ENCODE data around the gene CNTN1. TPM values are rescaled to one million over a fixed set of nuclear protein-coding genes. Genes with fewer than 3 reads are reported as not detected.

CNTN1 gene
- total RNA-seq, 6 experiments from 2014 or later, result not detected

DNA sequence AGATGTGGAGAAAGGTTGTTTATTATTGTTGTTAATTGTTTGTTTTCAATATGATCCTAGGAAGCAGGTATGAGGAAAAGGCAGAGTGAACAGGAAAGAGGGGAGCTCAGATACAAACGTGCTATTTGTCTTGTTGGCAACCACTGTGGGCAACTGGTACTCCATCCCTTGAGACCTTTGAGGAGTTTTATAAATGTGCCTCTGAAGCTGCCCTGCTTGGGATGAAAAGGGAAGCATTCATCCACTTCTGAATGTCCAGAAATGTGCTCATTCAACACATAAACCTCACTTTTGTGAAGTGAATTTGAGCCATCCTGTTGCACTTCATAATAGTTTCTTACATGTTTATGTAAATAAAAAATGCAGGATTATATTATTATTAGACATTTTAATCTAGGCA is 331.6 kb downstream of the CNTN1 start:
- no peak overlapping the region for H3K27ac Mint-ChIP-seq
- no peaks in the 10 kb centered on the region for H3K27me3 Mint-ChIP-seq (ENCODE audit: insufficient read depth)
- DNase-seq, result no peak
- H3K36me3 Mint-ChIP-seq (ENCODE audit: low read depth), result no peaks in the 10 kb centered on the region
- no peaks in the 10 kb centered on the region for H3K4me1 Mint-ChIP-seq (ENCODE audit: low read depth)
- TF ChIP-seq, protein P1, sequence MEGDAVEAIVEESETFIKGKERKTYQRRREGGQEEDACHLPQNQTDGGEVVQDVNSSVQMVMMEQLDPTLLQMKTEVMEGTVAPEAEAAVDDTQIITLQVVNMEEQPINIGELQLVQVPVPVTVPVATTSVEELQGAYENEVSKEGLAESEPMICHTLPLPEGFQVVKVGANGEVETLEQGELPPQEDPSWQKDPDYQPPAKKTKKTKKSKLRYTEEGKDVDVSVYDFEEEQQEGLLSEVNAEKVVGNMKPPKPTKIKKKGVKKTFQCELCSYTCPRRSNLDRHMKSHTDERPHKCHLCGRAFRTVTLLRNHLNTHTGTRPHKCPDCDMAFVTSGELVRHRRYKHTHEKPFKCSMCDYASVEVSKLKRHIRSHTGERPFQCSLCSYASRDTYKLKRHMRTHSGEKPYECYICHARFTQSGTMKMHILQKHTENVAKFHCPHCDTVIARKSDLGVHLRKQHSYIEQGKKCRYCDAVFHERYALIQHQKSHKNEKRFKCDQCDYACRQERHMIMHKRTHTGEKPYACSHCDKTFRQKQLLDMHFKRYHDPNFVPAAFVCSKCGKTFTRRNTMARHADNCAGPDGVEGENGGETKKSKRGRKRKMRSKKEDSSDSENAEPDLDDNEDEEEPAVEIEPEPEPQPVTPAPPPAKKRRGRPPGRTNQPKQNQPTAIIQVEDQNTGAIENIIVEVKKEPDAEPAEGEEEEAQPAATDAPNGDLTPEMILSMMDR (IDR thresholded peaks at IDR 0.05), result no peak
- H3K9me3 Mint-ChIP-seq, result peaks cover 43% of the 10 kb centered on the region
- H3K4me3 Mint-ChIP-seq, result no peak overlapping the region

- Mint-ChIP-seq H3K9me3 (peaks cover 39% of the 10 kb centered on the region), H3K27me3 (ENCODE audit: insufficient read depth) (no peaks in the 10 kb centered on the region), H3K27ac (no peak overlapping the region), H3K4me3 (no peak overlapping the region), H3K4me1 (ENCODE audit: low read depth) (no peaks in the 10 kb centered on the region), H3K36me3 (ENCODE audit: low read depth) (no peaks in the 10 kb centered on the region)
- DNase-seq, result no peak
- TF ChIP-seq, protein P1 (IDR thresholded peaks at IDR 0.05), result no peak
These were observed 333.9 kb downstream of the CNTN1 start for GRCh38 chr12:41026151-41026550.

DNA sequence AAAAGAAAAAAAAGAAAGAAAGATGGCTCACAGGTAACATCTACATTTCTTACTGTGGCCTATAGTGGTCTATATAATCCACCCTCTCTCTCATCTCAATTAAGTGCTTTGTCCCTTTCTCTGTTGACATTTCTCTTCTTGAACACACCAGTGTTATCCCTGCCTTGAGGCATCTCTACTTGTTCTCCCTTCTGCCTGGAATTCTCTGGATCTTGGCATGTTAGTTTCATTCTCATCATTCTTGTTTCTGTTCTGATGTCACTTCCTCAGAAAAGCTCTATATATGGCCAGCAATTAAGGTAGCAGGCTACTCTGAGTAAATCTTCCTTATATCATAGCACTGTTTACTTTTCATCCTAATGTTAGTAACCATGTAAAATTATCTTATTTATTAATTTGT is 340.1 kb downstream of the CNTN1 start:
- no peak overlapping the region for H3K27ac Mint-ChIP-seq
- H3K27me3 Mint-ChIP-seq (ENCODE audit: insufficient read depth), result no peaks in the 10 kb centered on the region
- H3K4me1 Mint-ChIP-seq (ENCODE audit: low read depth), result no peaks in the 10 kb centered on the region
- DNase-seq, result no peak
- no peaks in the 10 kb centered on the region; the same call in 1 of the 2 replicates for H3K36me3 Mint-ChIP-seq (ENCODE audit: low read depth)
- TF ChIP-seq, protein P1 (IDR thresholded peaks at IDR 0.05), result no peak
- no peak overlapping the region for H3K4me3 Mint-ChIP-seq
- peaks cover 28% of the 10 kb centered on the region for H3K9me3 Mint-ChIP-seq

- no peak for DNase-seq
- Mint-ChIP-seq H3K27me3 (ENCODE audit: insufficient read depth) (no peaks in the 10 kb centered on the region), H3K4me1 (ENCODE audit: low read depth) (no peaks in the 10 kb centered on the region), H3K36me3 (ENCODE audit: low read depth) (no peaks in the 10 kb centered on the region; the same call in 1 of the 2 replicates), H3K4me3 (no peak overlapping the region), H3K9me3 (peaks cover 40% of the 10 kb centered on the region), H3K27ac (no peak overlapping the region)
- TF ChIP-seq, protein P1 (IDR thresholded peaks at IDR 0.05), result no peak
These were observed 342.4 kb downstream of the CNTN1 start for GRCh38 chr12:41034686-41035085.

DNA sequence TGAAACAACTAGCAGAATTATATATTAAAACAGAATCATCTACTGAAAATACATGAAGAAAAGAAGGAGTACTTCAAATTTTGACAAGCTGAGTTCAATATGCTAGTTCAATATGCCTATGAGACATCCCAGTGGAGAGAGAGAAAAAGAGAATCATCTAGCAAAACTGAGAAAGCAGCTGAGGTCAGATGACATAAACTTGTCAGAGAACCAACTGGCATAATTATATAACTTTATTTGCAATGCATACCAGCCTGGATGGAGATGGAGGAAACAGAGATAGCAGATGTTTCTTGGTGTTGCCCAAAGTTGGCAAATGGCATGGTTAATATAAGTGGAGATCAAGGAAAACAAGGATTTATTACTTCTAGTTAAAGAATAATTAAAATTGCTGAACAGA is 347.2 kb downstream of the CNTN1 start:
- H3K9me3 Mint-ChIP-seq, result peaks cover 44% of the 10 kb centered on the region
- no peaks in the 10 kb centered on the region for H3K36me3 Mint-ChIP-seq (ENCODE audit: low read depth)
- TF ChIP-seq, protein P1 (IDR thresholded peaks at IDR 0.05), result no peak
- DNase-seq, result no peak
- no peaks in the 10 kb centered on the region for H3K27me3 Mint-ChIP-seq (ENCODE audit: insufficient read depth)
- H3K27ac Mint-ChIP-seq, result no peak overlapping the region
- H3K4me1 Mint-ChIP-seq (ENCODE audit: low read depth), result no peaks in the 10 kb centered on the region
- H3K4me3 Mint-ChIP-seq, result no peak overlapping the region

- Mint-ChIP-seq H3K27ac (no peak overlapping the region), H3K27me3 (ENCODE audit: insufficient read depth) (no peaks in the 10 kb centered on the region), H3K4me3 (no peak overlapping the region), H3K4me1 (ENCODE audit: low read depth) (no peaks in the 10 kb centered on the region), H3K9me3 (peaks cover 16% of the 10 kb centered on the region), H3K36me3 (ENCODE audit: low read depth) (no peaks in the 10 kb centered on the region)
- TF ChIP-seq, protein P1 (IDR thresholded peaks at IDR 0.05), result no peak
- DNase-seq, result no peak
These were observed 353.3 kb downstream of the CNTN1 start for GRCh38 chr12:41045509-41045908.
